GM13977 (cell line): ENCODE results near the gene HNRNPC.
A peak's percentile ranks its signal among the peaks of the same experiment; 100 is the strongest.

ENCODE experiments used
- DNase-seq: peaks from one replicate; pipeline ENCODE4 v3.0.0; 2012; ENCODE audit warnings: low spot score
- CTCF ChIP-seq: IDR thresholded peaks from 2 replicates; pipeline ENCODE4 v1.5.1; 2012; ENCODE audit warnings: mild to moderate bottlenecking, control low read depth; ENCODE audit not compliant: insufficient read depth; ENCODE audit errors: extremely low read depth, missing control alignments
- in situ Hi-C: fragments of 300-500 bp; cut with MboI; formaldehyde crosslinking; loops from one replicate; pipeline ENCODE4 v1.12.0; 2022; ENCODE audit warnings: low sequenced_read_pairs, low pct_unique_long_range_greater_than_20kb, mixed read lengths, inconsistent platforms; ENCODE audit not compliant: unreplicated experiment

Gene HNRNPC

GRCh38 chr14:21268617-21269251 lies 508 bp downstream of the HNRNPC start:
- in situ Hi-C loops, result no loop called here
- no peak for TF ChIP-seq CTCF
- no peak for DNase-seq

GRCh38 chr14:21267886-21268616 lies 1.2 kb downstream of the HNRNPC start:
- in situ Hi-C loops, result no loop called here
- DNase-seq, result no peak
- TF ChIP-seq CTCF, result no peak

GRCh38 chr14:21267431-21267845 lies 1.8 kb downstream of the HNRNPC start:
- no peak for DNase-seq
- in situ Hi-C loops, result no loop called here
- no peak for TF ChIP-seq CTCF

- DNase-seq, result peak; percentile 57
- in situ Hi-C loops, result no loop called here
- no peak for TF ChIP-seq CTCF
Measured at GRCh38 chr14:21264025-21264801, 5.0 kb downstream of the HNRNPC start.

GRCh38 chr14:21263284-21264024 lies 5.8 kb downstream of the HNRNPC start:
- in situ Hi-C loops, result no loop called here
- TF ChIP-seq CTCF, result no peak
- DNase-seq, result no peak

GRCh38 chr14:21262410-21262809 lies 6.8 kb downstream of the HNRNPC start:
- TF ChIP-seq CTCF, result no peak
- in situ Hi-C loops, result no loop called here
- DNase-seq, result no peak
